ENCODE measurements around the gene FXYD3.

Gene FXYD3

GRCh38 chr19:35153701-35154524 is 38.3 kb downstream of the FXYD3 start:
- POLR2A ChIA-PET (ENCODE audit: low non-redundant PET) = interaction anchor here (0.6 to 0.9 kb wide), 2 partner anchors 9 to 37 kb away, joined by 3 read pairs; no protein-coding TSS in a partner anchor
- CTCF ChIA-PET = interaction anchor here (0.5 to 1.7 kb wide), 6 partner anchors 8 to 102 kb away, joined by 3 to 8 read pairs (median 3); no protein-coding TSS in a partner anchor
- peak; percentile 73 for TF ChIP-seq CTCF (conservative IDR thresholded peaks at IDR 0.05; ENCODE audit: low read depth)
- H3K27ac ChIP-seq = peak overlapping the region; percentile 79
- peak; percentile 49 for DNase-seq (ENCODE audit: low spot score)

- TF ChIP-seq CTCF (conservative IDR thresholded peaks at IDR 0.05; ENCODE audit: low read depth) = no peak
- POLR2A ChIA-PET (ENCODE audit: low non-redundant PET) = no interaction called here
- CTCF ChIA-PET = interaction anchor here (0.5 to 1.7 kb wide), 7 partner anchors 9 to 432 kb away, joined by 3 to 8 read pairs (median 3); no protein-coding TSS in a partner anchor
- DNase-seq (ENCODE audit: low spot score) = peak; percentile 75
- peak within 1 kb of the TSS; percentile 79 for H3K27ac ChIP-seq
Measured at GRCh38 chr19:35154525-35155406, 39.1 kb downstream of the FXYD3 start, which contains the start of gene FXYD5. TSS of gene FXYD5 (plus strand) at chr19:35154735. CDS start at chr19:35155551, 816 bp downstream.

GRCh38 chr19:35155441-35155840 is 39.8 kb downstream of the FXYD3 start:
- POLR2A ChIA-PET (ENCODE audit: low non-redundant PET) = no interaction called here

GRCh38 chr19:35155981-35156672 is 40.5 kb downstream of the FXYD3 start:
- H3K27ac ChIP-seq = peak overlapping the region; percentile 79
- DNase-seq (ENCODE audit: low spot score) = no peak
- POLR2A ChIA-PET (ENCODE audit: low non-redundant PET) = no interaction called here
- no peak for TF ChIP-seq CTCF (conservative IDR thresholded peaks at IDR 0.05; ENCODE audit: low read depth)
- CTCF ChIA-PET = no interaction called here

More at GRCh38 chr19:35155441-35155840, 39.8 kb downstream of the FXYD3 start:
- TF ChIP-seq CTCF (conservative IDR thresholded peaks at IDR 0.05; ENCODE audit: low read depth) = no peak
- CTCF ChIA-PET = interaction anchor here (0.7 kb wide), 1 partner anchor 89 kb away, joined by 3 read pairs; no protein-coding TSS in a partner anchor
- peak overlapping the region; percentile 79 for H3K27ac ChIP-seq
- DNase-seq (ENCODE audit: low spot score) = no peak

- CTCF ChIA-PET = no interaction called here
- peak overlapping the region; percentile 15; the same call in 1 of the 2 replicates for H3K27ac ChIP-seq
- DNase-seq (ENCODE audit: low spot score) = no peak
- POLR2A ChIA-PET (ENCODE audit: low non-redundant PET) = no interaction called here
- no peak for TF ChIP-seq CTCF (conservative IDR thresholded peaks at IDR 0.05; ENCODE audit: low read depth)
Measured at GRCh38 chr19:35156673-35157014, 41.0 kb downstream of the FXYD3 start.

GRCh38 chr19:35157431-35157830 is 41.8 kb downstream of the FXYD3 start:
- 0 out of 2 replicates have a peak overlapping the region, but pooled peaks have one; percentile 15 for H3K27ac ChIP-seq
- ChIA-PET CTCF (no interaction called here), POLR2A (ENCODE audit: low non-redundant PET) (no interaction called here)
- TF ChIP-seq CTCF (conservative IDR thresholded peaks at IDR 0.05; ENCODE audit: low read depth) = no peak
- no peak for DNase-seq (ENCODE audit: low spot score)

Data from RWPE1 (cell line).